Measurements from ENCODE around the gene JUP.

- TF ChIP-seq CTCF (conservative IDR thresholded peaks at IDR 0.05; ENCODE audit: low read length) (no peak), EZH2phosphoT487 (IDR thresholded peaks at IDR 0.05; ENCODE audit: borderline replicate concordance, low read depth, low read length) (no peak)
These were observed 26.7 kb upstream of the JUP start for GRCh38 chr17:41813152-41813680.

Measured in OCI-LY7 (cell line).